PFSK-1 (cell line): ENCODE data around the gene SAP25.

ENCODE experiments used
- POLR2AphosphoS5 ChIP-seq: IDR thresholded peaks from 2 replicates; pipeline ENCODE4 v1.6.1; 2012; ENCODE audit warnings: low read depth, mild to moderate bottlenecking, control low read depth, low read length, moderate library complexity
- REST ChIP-seq, 2 experiments: IDR thresholded peaks; 2 replicates each; pipeline versions ENCODE4 v1.6.1 to v1.8.0; 2011 to 2012; ENCODE audit warnings: low read depth in 2 of 2, low read length in 2 of 2, control low read depth in 1 of 2, inconsistent platforms in 1 of 2, mild to moderate bottlenecking in 1 of 2, moderate library complexity in 1 of 2; ENCODE audit not compliant: insufficient read depth in 1 of 2
- TAF1 ChIP-seq: IDR thresholded peaks from 2 replicates; pipeline ENCODE4 v1.6.1; 2012; ENCODE audit warnings: low read length, control low read depth, borderline replicate concordance; ENCODE audit not compliant: insufficient read depth

- TF ChIP-seq POLR2AphosphoS5 (no peak), REST (IDR thresholded peaks at IDR 0.05; ENCODE audit: insufficient read depth in 1 of 2, low read depth in 2 of 2, low read length in 2 of 2) (no peak), TAF1 (no peak)
These were observed 20.7 kb downstream of the SAP25 start for GRCh38 chr7:100553032-100553431.
